Ishikawa (cell line): ENCODE results near the gene MCOLN3.

Source experiments
- CEBPB ChIP-seq: IDR thresholded peaks from 2 replicates; pipeline ENCODE4 v1.6.1; 2012
- EGR1 ChIP-seq: IDR thresholded peaks from 2 replicates; pipeline ENCODE4 v1.6.1; 2012
- EP300 ChIP-seq: IDR thresholded peaks from 2 replicates; pipeline ENCODE4 v1.6.1; 2012; ENCODE audit warnings: borderline replicate concordance
- MAX ChIP-seq: IDR thresholded peaks from 2 replicates; pipeline ENCODE4 v1.6.1; 2012
- NFIC ChIP-seq: IDR thresholded peaks from 2 replicates; pipeline ENCODE4 v1.6.1; 2012
- RAD21 ChIP-seq: IDR thresholded peaks from 2 replicates; pipeline ENCODE4 v1.6.1; 2012; ENCODE audit warnings: low read depth
- REST ChIP-seq: IDR thresholded peaks from 2 replicates; pipeline ENCODE4 v1.6.1; 2012; ENCODE audit warnings: low read depth, mild to moderate bottlenecking
- TAF1 ChIP-seq: IDR thresholded peaks from 2 replicates; pipeline ENCODE4 v1.6.1; 2012; ENCODE audit warnings: low read depth, mild to moderate bottlenecking
- TCF12 ChIP-seq: IDR thresholded peaks from 2 replicates; pipeline ENCODE4 v1.6.1; 2012; ENCODE audit warnings: low read depth
- TEAD4 ChIP-seq: IDR thresholded peaks from 2 replicates; pipeline ENCODE4 v1.6.1; 2012
- USF1 ChIP-seq: IDR thresholded peaks from 2 replicates; pipeline ENCODE4 v1.6.1; 2012
- YY1 ChIP-seq: IDR thresholded peaks from 2 replicates; pipeline ENCODE4 v1.6.1; 2012; ENCODE audit warnings: low read depth
- ZBTB7A ChIP-seq: IDR thresholded peaks from 2 replicates; pipeline ENCODE4 v1.6.1; 2012; ENCODE audit warnings: low read depth

- TF ChIP-seq YY1 (no peak), TEAD4 (no peak), REST (no peak), MAX (no peak), RAD21 (no peak), EGR1 (no peak), CEBPB (no peak), EP300 (no peak), TCF12 (no peak), USF1 (no peak), ZBTB7A (no peak), TAF1 (no peak), NFIC (no peak)
These were observed 52.6 kb downstream of the MCOLN3 start for GRCh38 chr1:84995484-84996334.
